HCT116 (cell line): Measurements from ENCODE around the gene CYGB. TPM values are rescaled to one million over a fixed set of nuclear protein-coding genes. Genes with fewer than 3 reads are reported as not detected.
"Not testable (repeated sequence)": the region's sequence is repeated elsewhere in the genome, so short reads cannot be mapped to it uniquely, and the experiment has no call there.

Experiments
- ATAC-seq: fragments of 200-7000 bp; cut with Tn5 transposase; 2 replicates; pipeline ENCODE4 v1.9.1; 2020; ENCODE audit warnings: mild to moderate bottlenecking, moderate library complexity
- BruUV-seq: library from RNA; stranded (reverse); fragments of 400-500 nt; replicated peaks from 2 replicates; lab custom pipeline; 2021; lab: Mats Ljungman, UMichigan
- CTCF ChIA-PET: fragments of 300-600 bp; sonication (Branson Sonifier 250); formaldehyde crosslinking; loops from one replicate; lab custom pipeline; 2021; ENCODE audit warnings: antibody characterized with exemption; lab: Charles Lee
- POLR2A ChIA-PET: fragments of 300-600, 350-600 bp; sonication (Branson Sonifier 250); formaldehyde crosslinking; loops from one replicate; lab custom pipeline; 2021; ENCODE audit warnings: antibody characterized with exemption; lab: Charles Lee
- RAD21 ChIA-PET, 2 experiments: fragments of 300-600 bp; sonication (Branson Sonifier 250); formaldehyde crosslinking; loops; one replicate each; lab custom pipeline; 2023; ENCODE audit warnings: low total read pairs in 2 of 2; ENCODE audit not compliant: uncharacterized antibody in 2 of 2, unreplicated experiment in 2 of 2, low non-redundant PET in 1 of 2; lab: Charles Lee
- DNase-seq: peaks from one replicate; pipeline ENCODE4 v3.0.0-alpha.2; 2010; ENCODE audit warnings: low read depth, low spot score
- H2AFZ ChIP-seq: fragments of 200-600 bp; shearing (Covaris generic), sonication (generic); 2 replicates; pipeline ENCODE4 v1.6.1; 2017; ENCODE audit warnings: low read depth, mixed run types, mixed read lengths, antibody characterized with exemption, low read length; ENCODE audit not compliant: poor library complexity, severe bottlenecking
- H3K27ac ChIP-seq: 2 replicates; pipeline ENCODE4 v1.5.1; 2012; ENCODE audit warnings: low read depth, low read length
- H3K27me3 ChIP-seq: fragments of 200-600 bp; sonication (generic); 2 replicates; pipeline ENCODE4 v1.6.1; 2016; ENCODE audit warnings: mixed run types, low read length, mixed read lengths; ENCODE audit not compliant: insufficient read depth
- H3K36me3 ChIP-seq, 2 experiments: fragments of 200-500 bp in 1 of 2; fragments of 200-600 bp in 1 of 2; sonication (Bioruptor generic) in 1 of 2; sonication (generic) in 1 of 2; 2 replicates each; pipeline versions ENCODE4 v1.5.1 to v1.6.1; 2014 to 2016; ENCODE audit warnings: low read length in 2 of 2, inconsistent platforms in 1 of 2, mixed read lengths in 1 of 2, mixed run types in 1 of 2; ENCODE audit not compliant: insufficient read depth in 2 of 2, control insufficient read depth in 1 of 2
- H3K4me1 ChIP-seq, 2 experiments: fragments of 200-600 bp in 1 of 2; sonication (generic) in 1 of 2; 2 replicates each; pipeline versions ENCODE4 v1.5.1 to v1.6.1; 2012 to 2017; ENCODE audit warnings: low read length in 2 of 2, inconsistent platforms in 1 of 2, mild to moderate bottlenecking in 1 of 2, mixed read lengths in 1 of 2, mixed run types in 1 of 2, moderate library complexity in 1 of 2; ENCODE audit not compliant: insufficient read depth in 2 of 2, control insufficient read depth in 1 of 2
- H3K4me2 ChIP-seq: fragments of 200-600 bp; sonication (generic); 2 replicates; pipeline ENCODE4 v1.6.1; 2017; ENCODE audit warnings: mixed run types, low read length, mixed read lengths
- H3K4me3 ChIP-seq, 2 experiments: fragments of 200-600 bp in 1 of 2; sonication (generic) in 1 of 2; replicated peaks in 1 of 2; 2 replicates each; pipeline ENCODE4 v1.5.1; 2011 to 2016; ENCODE audit warnings: low read length in 2 of 2, control low read depth in 1 of 2, low read depth in 1 of 2, mild to moderate bottlenecking in 1 of 2, mixed read lengths in 1 of 2, mixed run types in 1 of 2
- H3K79me2 ChIP-seq: fragments of 200-600 bp; sonication (generic); 2 replicates; pipeline ENCODE4 v1.6.1; 2017; ENCODE audit warnings: mild to moderate bottlenecking, mixed run types, low read length, moderate library complexity, mixed read lengths; ENCODE audit not compliant: insufficient read depth
- H3K9ac ChIP-seq: fragments of 200-600 bp; sonication (generic); 2 replicates; pipeline ENCODE4 v1.6.1; 2016; ENCODE audit warnings: low read length, mixed read lengths
- H3K9me2 ChIP-seq: fragments of 200-600 bp; sonication (generic), shearing (Covaris generic); 2 replicates; pipeline ENCODE4 v1.6.1; 2017; ENCODE audit warnings: mixed run types, mild to moderate bottlenecking, moderate library complexity; ENCODE audit not compliant: insufficient read depth
- H3K9me3 ChIP-seq, 2 experiments: fragments of 200-500 bp in 1 of 2; fragments of 200-600 bp in 1 of 2; sonication (Bioruptor generic) in 1 of 2; sonication (generic) in 1 of 2; 2 replicates each; pipeline ENCODE4 v1.6.1; 2014 to 2017; ENCODE audit warnings: low read length in 2 of 2, mixed read lengths in 2 of 2, inconsistent platforms in 1 of 2, low read depth in 1 of 2, mild to moderate bottlenecking in 1 of 2, mixed run types in 1 of 2, moderate library complexity in 1 of 2; ENCODE audit not compliant: control insufficient read depth in 1 of 2, insufficient read depth in 1 of 2
- H4K20me1 ChIP-seq: fragments of 200-600 bp; sonication (generic), shearing (Covaris generic); 2 replicates; pipeline ENCODE4 v1.6.1; 2017; ENCODE audit warnings: mixed run types, mild to moderate bottlenecking, moderate library complexity; ENCODE audit not compliant: insufficient read depth
- ELF1 ChIP-seq: IDR thresholded peaks from 2 replicates; pipeline ENCODE4 v1.6.1; 2012; ENCODE audit warnings: low read depth, borderline replicate concordance
- JUND ChIP-seq: IDR thresholded peaks from 2 replicates; pipeline ENCODE4 v1.6.1; 2012
- POLR2A ChIP-seq: IDR thresholded peaks from 2 replicates; pipeline ENCODE4 v1.7.0; 2011; ENCODE audit warnings: borderline replicate concordance; ENCODE audit not compliant: insufficient read depth, insufficient read length; ENCODE audit errors: extremely low read depth
- SRF ChIP-seq: IDR thresholded peaks from 2 replicates; pipeline ENCODE4 v1.6.1; 2012; ENCODE audit warnings: low read depth
- YY1 ChIP-seq: IDR thresholded peaks from 2 replicates; pipeline ENCODE4 v1.6.1; 2011; ENCODE audit warnings: low read length, low read depth, moderate library complexity, mild to moderate bottlenecking; ENCODE audit not compliant: insufficient replicate concordance; ENCODE audit errors: extremely low read depth
- ZBTB33 ChIP-seq: IDR thresholded peaks from 2 replicates; pipeline ENCODE4 v1.6.1; 2011; ENCODE audit warnings: mild to moderate bottlenecking, low read length, moderate library complexity; ENCODE audit not compliant: insufficient replicate concordance; ENCODE audit errors: extremely low read depth
- ZFX ChIP-seq: fragments of 450-650 bp; IDR thresholded peaks from 2 replicates; pipeline ENCODE4 v1.6.1; 2017
- intact Hi-C: fragments of 100-400 bp; cut with micrococcal nuclease; formaldehyde crosslinking; loops from 2 replicates; pipeline ENCODE4 v1.10.0; 2022
- total RNA-seq: library from RNA; stranded (reverse); gene quantifications from one replicate; pipeline ENCODE4 v1.2.1, GENCODE V29; 2021; ENCODE audit not compliant: unreplicated experiment

The CYGB gene
- total RNA-seq, 1 experiment from 2014 or later, result 0.66 TPM

DNA sequence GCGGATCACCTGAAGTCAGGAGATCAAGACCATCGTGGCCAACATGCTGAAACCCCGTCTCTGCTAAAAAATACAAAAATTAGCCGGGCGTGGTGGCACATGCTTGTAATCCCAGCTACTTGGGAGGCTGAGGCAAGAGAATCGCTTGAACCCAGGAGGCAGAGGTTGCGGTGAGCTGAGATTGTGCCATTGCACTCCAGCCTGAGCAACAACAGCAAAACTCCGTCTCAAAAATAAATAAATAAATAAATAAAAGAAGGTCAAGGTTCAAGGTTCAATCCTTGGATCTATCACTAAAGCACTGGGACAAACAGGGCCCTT, 12.0 kb downstream of the CYGB start:
- H4K20me1 ChIP-seq, H3K9me3 ChIP-seq, H3K9ac ChIP-seq, RAD21 ChIA-PET, H3K79me2 ChIP-seq, BruUV-seq, H3K4me2 ChIP-seq, POLR2A ChIA-PET, intact Hi-C loops, H3K27ac ChIP-seq, DNase-seq, H3K36me3 ChIP-seq, ATAC-seq, H3K4me3 ChIP-seq, H3K27me3 ChIP-seq, H3K9me2 ChIP-seq, H2AFZ ChIP-seq: not testable (repeated sequence)
- CTCF ChIA-PET, result interaction anchor here (1.2 to 1.4 kb wide), 2 partner anchors 15 to 156 kb away, joined by 3 read pairs; partner anchors contain the start of gene PRCD
- H3K4me1 ChIP-seq, result peaks cover 10 to 39% of the 10 kb centered on the region in 2 experiments; a peak in 3 of 4 replicates

DNA sequence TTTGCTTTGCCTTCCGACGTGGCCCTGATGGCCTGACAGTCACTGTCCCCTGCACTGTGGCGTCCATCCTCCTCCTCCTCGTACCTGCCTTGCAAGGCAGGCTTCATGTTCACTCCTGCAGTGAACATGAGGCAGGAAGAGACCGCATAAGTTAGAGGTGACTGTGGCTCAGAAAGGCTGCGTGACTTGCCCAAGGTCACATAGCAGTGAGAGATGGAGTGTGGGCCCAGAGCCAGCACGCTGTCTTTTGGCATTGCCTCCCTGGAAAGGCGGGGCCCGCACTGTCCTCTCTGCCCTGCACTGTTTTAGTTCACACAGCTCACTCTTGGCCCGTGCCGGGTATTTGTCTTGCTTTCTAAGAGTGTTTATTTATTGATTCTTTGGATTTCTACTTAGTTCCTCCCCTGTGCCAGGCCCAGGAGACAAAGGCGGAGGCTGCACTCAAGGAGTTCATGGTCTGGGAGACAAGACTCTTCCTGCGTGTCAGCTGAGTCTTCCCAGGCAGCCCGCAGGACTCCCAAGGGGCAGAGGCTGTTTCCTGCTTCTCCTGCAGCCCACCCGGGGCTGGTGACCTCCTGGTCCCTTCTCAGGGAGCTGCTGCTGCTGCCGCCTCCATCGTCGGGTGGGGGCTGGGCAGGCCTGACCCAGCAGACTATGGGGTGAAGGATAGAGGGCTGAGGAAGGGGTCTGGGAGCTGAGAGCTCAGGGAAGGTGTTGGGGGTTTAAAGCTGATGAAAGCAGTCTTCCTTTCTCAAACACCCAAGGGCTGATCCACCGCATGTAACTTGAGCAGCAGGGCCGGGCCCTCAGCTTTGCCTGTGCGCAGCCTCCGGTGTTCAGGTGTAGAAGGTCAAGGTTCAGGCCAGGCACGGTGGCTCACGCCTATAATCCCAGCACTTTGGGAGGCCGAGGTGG, 12.7 kb downstream of the CYGB start:
- DNase-seq (no peak), ATAC-seq (no peak)
- no peaks in the 10 kb centered on the region for H3K27me3 ChIP-seq
- H3K9ac ChIP-seq, result no peak overlapping the region
- H3K79me2 ChIP-seq, result no peaks in the 10 kb centered on the region
- ChIA-PET RAD21 (interaction anchor here in 1 of 2 experiments (2.8 kb wide), 1 partner anchor 99 kb away, joined by 17 read pairs; no protein-coding TSS in a partner anchor), CTCF (interaction anchor here (1.2 to 2.9 kb wide), 4 partner anchors 16 to 201 kb away, joined by 3 to 55 read pairs (median 3); partner anchors contain the start of genes JMJD6, METTL23 and PRCD), POLR2A (interaction anchor here (0.7 kb wide), 1 partner anchor 22 kb away, joined by 5 read pairs; no protein-coding TSS in a partner anchor)
- H3K4me2 ChIP-seq, result no peak overlapping the region
- TF ChIP-seq YY1 (no peak), POLR2A (peak; percentile 39), ELF1 (no peak), ZBTB33 (no peak), ZFX (peak; percentile 70; the same call in 1 of the 2 replicates), SRF (no peak), JUND (no peak)
- H2AFZ ChIP-seq, result no peak overlapping the region
- peaks cover 8 to 33% of the 10 kb centered on the region in 2 experiments; a peak in 3 of 4 replicates for H3K4me1 ChIP-seq
- no peak overlapping the region for H3K4me3 ChIP-seq
- no peaks in the 10 kb centered on the region for H3K9me3 ChIP-seq
- no peaks in the 10 kb centered on the region for H4K20me1 ChIP-seq
- H3K9me2 ChIP-seq, result no peaks in the 10 kb centered on the region
- no peak overlapping the region; the same call in 1 of the 2 replicates for H3K27ac ChIP-seq
- intact Hi-C loops, result no loop called here
- H3K36me3 ChIP-seq, result no peaks in the 10 kb centered on the region
- BruUV-seq, result no TSS peak
